ENCODE measurements around the gene C16orf92.

Gene C16orf92

DNA sequence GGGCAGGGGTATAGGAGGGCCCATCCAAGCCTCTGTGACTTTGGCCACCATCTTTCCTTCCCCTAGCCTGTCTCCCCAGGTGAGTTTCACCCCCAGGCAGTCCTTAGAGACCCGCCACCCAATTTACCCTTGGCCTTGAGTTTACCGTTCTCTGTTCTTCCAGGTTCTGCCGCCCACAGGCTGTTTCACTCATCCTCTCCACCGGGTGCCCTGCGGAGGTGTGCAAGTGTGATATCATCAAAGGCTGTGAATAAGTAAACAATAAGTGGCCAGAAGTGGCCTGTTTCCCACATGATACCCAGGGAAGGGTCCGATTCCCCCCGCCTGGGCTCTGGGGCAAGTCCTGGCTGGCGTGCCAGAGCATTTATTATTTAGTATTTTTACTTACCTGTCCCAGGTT lies 23.2 kb downstream of the C16orf92 start:
- TF ChIP-seq SUZ12 (IDR thresholded peaks at IDR 0.05; ENCODE audit: extremely low read depth, insufficient read depth, insufficient read length) (no peak), ZNF274 (IDR thresholded peaks at IDR 0.05; ENCODE audit: low read depth, low read length) (no peak), YY1 (IDR thresholded peaks at IDR 0.05; ENCODE audit: insufficient read depth, insufficient read length) (no peak)
- H3K27me3 ChIP-seq (ENCODE audit: insufficient read depth, insufficient read length), result no peaks in the 10 kb centered on the region
- H3K9me3 ChIP-seq (ENCODE audit: insufficient read depth, low read length), result no peaks in the 10 kb centered on the region
- no peaks in the 10 kb centered on the region for H3K4me1 ChIP-seq (ENCODE audit: insufficient read depth, insufficient read length)
- no peak overlapping the region for H3K9ac ChIP-seq (ENCODE audit: insufficient read length, low read depth)
- H3K36me3 ChIP-seq (ENCODE audit: insufficient read depth, insufficient read length, low read length), result no peaks in the 10 kb centered on the region
- no peak overlapping the region for H3K4me3 ChIP-seq (ENCODE audit: insufficient read length, low read depth)
- DNase-seq (ENCODE audit: low read depth, low spot score), result no peak

DNA sequence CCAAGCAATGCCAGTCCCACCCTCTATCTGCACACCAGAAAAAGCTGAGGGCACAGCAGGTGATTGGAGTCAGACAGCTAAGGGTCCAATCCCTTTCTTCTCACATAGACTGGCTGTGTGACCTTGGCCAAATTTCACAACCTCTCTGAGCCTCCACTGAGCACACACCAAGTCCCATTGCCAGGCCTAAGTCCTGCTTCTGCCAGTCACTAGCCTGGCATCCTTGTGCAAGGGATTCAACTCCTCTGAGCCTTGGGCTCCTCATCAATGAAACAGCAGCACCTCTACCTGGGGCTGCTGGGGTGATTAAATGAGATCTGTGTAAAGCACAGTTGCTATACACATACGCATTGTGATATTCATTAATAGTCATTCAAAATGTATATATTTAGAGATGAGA lies 23.6 kb downstream of the C16orf92 start:
- H3K4me1 ChIP-seq (ENCODE audit: insufficient read depth, insufficient read length), result no peaks in the 10 kb centered on the region
- no peaks in the 10 kb centered on the region for H3K9me3 ChIP-seq (ENCODE audit: insufficient read depth, low read length)
- no peaks in the 10 kb centered on the region for H3K36me3 ChIP-seq (ENCODE audit: insufficient read depth, insufficient read length, low read length)
- no peak for DNase-seq (ENCODE audit: low read depth, low spot score)
- no peak overlapping the region for H3K9ac ChIP-seq (ENCODE audit: insufficient read length, low read depth)
- no peaks in the 10 kb centered on the region for H3K27me3 ChIP-seq (ENCODE audit: insufficient read depth, insufficient read length)
- TF ChIP-seq SUZ12 (IDR thresholded peaks at IDR 0.05; ENCODE audit: extremely low read depth, insufficient read depth, insufficient read length) (no peak), YY1 (IDR thresholded peaks at IDR 0.05; ENCODE audit: insufficient read depth, insufficient read length) (no peak), ZNF274 (IDR thresholded peaks at IDR 0.05; ENCODE audit: low read depth, low read length) (no peak)
- H3K4me3 ChIP-seq (ENCODE audit: insufficient read length, low read depth), result no peak overlapping the region

DNA sequence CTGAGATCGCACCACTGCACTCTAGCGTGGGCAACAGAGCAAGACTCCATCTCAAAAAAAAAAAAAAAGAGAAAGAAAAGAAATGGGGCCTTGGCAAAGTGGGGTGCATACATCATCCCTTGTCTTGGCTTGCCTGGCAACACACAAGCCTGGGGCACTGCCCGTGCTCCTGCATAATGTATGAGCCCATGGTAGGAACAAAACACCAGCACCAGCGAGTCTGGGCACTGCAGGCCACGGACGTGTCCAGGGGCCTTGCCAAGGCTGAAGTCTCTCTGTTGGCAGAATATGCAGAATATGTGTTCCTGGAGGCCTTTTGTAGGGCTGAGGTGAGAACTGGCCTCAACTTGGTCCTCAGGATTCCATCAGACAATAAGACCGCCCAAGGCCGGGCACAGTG lies 26.9 kb downstream of the C16orf92 start:
- Histone ChIP-seq H3K9me3 (ENCODE audit: insufficient read depth, low read length) (no peaks in the 10 kb centered on the region), H3K9ac (ENCODE audit: insufficient read length, low read depth) (no peak overlapping the region)
- DNase-seq (ENCODE audit: low read depth, low spot score), result no peak

DNA sequence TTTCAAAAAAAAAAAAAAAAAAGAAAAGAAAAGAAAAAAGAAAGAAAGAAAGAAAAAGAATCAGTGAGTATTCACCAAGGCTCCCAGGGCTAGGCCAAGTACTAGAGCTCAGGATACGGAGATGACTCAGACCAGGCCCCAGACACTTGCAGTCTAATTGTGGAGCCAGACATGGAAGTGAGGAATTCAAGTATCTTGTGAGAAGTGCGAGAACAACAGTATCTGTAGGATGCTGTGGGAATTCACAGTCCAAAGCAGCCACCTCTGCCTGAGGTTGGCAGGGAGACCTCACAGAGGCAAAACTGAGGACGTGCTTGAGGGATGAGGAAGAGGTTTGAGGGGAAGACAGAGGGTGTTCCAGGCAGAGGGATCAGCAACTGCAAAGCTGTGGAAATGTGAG lies 28.5 kb downstream of the C16orf92 start:
- no peaks in the 10 kb centered on the region for H3K27me3 ChIP-seq (ENCODE audit: insufficient read depth, insufficient read length)
- no peak for DNase-seq (ENCODE audit: low read depth, low spot score)
- H3K9me3 ChIP-seq (ENCODE audit: insufficient read depth, low read length), result no peaks in the 10 kb centered on the region
- H3K9ac ChIP-seq (ENCODE audit: insufficient read length, low read depth), result peak overlapping the region; percentile 2
- H3K4me3 ChIP-seq (ENCODE audit: insufficient read length, low read depth), result no peak overlapping the region
- H3K36me3 ChIP-seq (ENCODE audit: insufficient read depth, insufficient read length, low read length), result no peaks in the 10 kb centered on the region
- TF ChIP-seq ZNF274 (IDR thresholded peaks at IDR 0.05; ENCODE audit: low read depth, low read length) (no peak), YY1 (IDR thresholded peaks at IDR 0.05; ENCODE audit: insufficient read depth, insufficient read length) (no peak), SUZ12 (IDR thresholded peaks at IDR 0.05; ENCODE audit: extremely low read depth, insufficient read depth, insufficient read length) (no peak)
- H3K4me1 ChIP-seq (ENCODE audit: insufficient read depth, insufficient read length), result peaks cover 10% of the 10 kb centered on the region

More for the DNA sequence above, 26.9 kb downstream of the C16orf92 start:
- Histone ChIP-seq H3K4me1 (ENCODE audit: insufficient read depth, insufficient read length) (peaks cover 9% of the 10 kb centered on the region), H3K36me3 (ENCODE audit: insufficient read depth, insufficient read length, low read length) (no peaks in the 10 kb centered on the region), H3K27me3 (ENCODE audit: insufficient read depth, insufficient read length) (no peaks in the 10 kb centered on the region), H3K4me3 (ENCODE audit: insufficient read length, low read depth) (no peak overlapping the region)
- TF ChIP-seq ZNF274 (IDR thresholded peaks at IDR 0.05; ENCODE audit: low read depth, low read length) (no peak), SUZ12 (IDR thresholded peaks at IDR 0.05; ENCODE audit: extremely low read depth, insufficient read depth, insufficient read length) (no peak), YY1 (IDR thresholded peaks at IDR 0.05; ENCODE audit: insufficient read depth, insufficient read length) (no peak)

DNA sequence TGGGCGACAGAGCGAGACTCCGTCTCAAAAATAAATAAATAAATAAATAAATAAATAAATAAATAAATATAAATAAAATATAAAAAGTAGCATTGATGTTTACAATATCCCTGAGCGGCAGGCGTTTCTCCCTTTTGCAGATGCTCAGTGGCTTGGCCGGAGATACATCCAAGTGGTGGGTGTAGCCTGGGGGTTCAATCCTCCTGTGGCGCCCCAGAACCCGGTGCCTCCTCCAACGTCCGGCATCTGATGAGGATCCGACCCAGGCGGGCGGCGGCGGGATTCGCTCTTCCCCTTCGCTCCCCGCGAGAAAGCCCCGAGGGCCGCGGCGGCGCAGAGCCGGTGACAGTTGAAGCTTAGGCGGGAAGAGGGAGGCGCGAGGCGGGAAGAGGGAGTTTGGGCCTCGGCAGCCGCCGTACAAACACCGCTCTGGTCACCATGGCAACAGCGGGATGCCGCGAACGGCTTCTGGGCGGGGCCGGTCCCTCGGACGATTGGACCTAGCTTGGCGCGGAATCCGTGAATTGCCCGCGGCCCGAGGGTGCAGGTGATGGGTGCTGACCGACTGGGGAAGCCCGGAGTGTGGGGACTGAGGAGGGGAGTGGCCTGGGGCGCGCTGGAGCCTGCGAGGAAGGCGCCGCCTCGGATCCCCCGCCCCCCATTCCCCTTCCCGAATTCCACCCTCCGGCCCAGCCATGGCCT lies 29.8 kb downstream of the C16orf92 start:
- Histone ChIP-seq H3K36me3 (ENCODE audit: insufficient read depth, insufficient read length, low read length) (peaks cover 2% of the 10 kb centered on the region), H3K4me1 (ENCODE audit: insufficient read depth, insufficient read length) (peaks cover 10% of the 10 kb centered on the region), H3K9ac (ENCODE audit: insufficient read length, low read depth) (peak overlapping the region; percentile 88), H3K27me3 (ENCODE audit: insufficient read depth, insufficient read length) (no peaks in the 10 kb centered on the region), H3K4me3 (ENCODE audit: insufficient read length, low read depth) (peak overlapping the region; percentile 82), H3K9me3 (ENCODE audit: insufficient read depth, low read length) (no peaks in the 10 kb centered on the region)
- TF ChIP-seq SUZ12 (IDR thresholded peaks at IDR 0.05; ENCODE audit: extremely low read depth, insufficient read depth, insufficient read length), result no peak
- no peak for TF ChIP-seq ZNF274 (IDR thresholded peaks at IDR 0.05; ENCODE audit: low read depth, low read length)
- TF ChIP-seq YY1 (IDR thresholded peaks at IDR 0.05; ENCODE audit: insufficient read depth, insufficient read length), result no peak
- DNase-seq (ENCODE audit: low read depth, low spot score), result peak; percentile 83

DNA sequence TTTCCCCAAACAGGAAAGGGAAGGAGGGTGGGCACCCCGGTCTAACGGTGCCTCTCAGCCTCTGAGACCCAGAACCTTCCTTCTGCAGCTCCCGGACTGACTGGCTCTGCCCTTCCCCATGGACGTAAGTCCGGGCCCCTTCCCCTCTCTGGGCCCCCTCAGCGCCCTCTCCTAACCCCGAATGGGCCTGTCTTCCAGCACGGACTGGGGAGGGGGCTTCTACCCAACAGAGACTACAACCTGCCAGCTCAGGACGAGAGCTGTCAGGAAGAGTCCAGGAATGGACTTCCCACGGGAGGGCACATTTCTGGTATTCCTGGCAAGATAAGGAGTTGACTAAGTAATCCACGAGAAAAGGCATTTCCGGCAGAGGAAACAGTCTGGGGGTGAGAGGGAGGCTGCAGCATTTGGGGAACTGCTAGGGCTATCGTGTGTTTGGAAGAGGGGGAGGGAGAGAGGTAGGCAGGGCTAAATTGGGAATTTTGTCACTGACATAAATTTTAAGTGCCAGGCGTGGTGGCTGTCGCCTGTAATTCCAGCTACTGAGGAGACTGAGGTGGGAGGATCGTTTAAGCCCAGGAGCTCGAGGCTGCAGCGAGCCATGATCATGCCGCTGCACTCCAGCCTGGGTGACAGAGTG lies 30.5 kb downstream of the C16orf92 start:
- H3K9me3 ChIP-seq (ENCODE audit: insufficient read depth, low read length), result no peaks in the 10 kb centered on the region
- peak overlapping the region; percentile 88 for H3K9ac ChIP-seq (ENCODE audit: insufficient read length, low read depth)
- no peak for DNase-seq (ENCODE audit: low read depth, low spot score)
- H3K27me3 ChIP-seq (ENCODE audit: insufficient read depth, insufficient read length), result no peaks in the 10 kb centered on the region
- no peak for TF ChIP-seq SUZ12 (IDR thresholded peaks at IDR 0.05; ENCODE audit: extremely low read depth, insufficient read depth, insufficient read length)
- no peak for TF ChIP-seq YY1 (IDR thresholded peaks at IDR 0.05; ENCODE audit: insufficient read depth, insufficient read length)
- no peak for TF ChIP-seq ZNF274 (IDR thresholded peaks at IDR 0.05; ENCODE audit: low read depth, low read length)
- peak overlapping the region; percentile 82 for H3K4me3 ChIP-seq (ENCODE audit: insufficient read length, low read depth)
- peaks cover 2% of the 10 kb centered on the region for H3K36me3 ChIP-seq (ENCODE audit: insufficient read depth, insufficient read length, low read length)
- peaks cover 10% of the 10 kb centered on the region for H3K4me1 ChIP-seq (ENCODE audit: insufficient read depth, insufficient read length)

DNA sequence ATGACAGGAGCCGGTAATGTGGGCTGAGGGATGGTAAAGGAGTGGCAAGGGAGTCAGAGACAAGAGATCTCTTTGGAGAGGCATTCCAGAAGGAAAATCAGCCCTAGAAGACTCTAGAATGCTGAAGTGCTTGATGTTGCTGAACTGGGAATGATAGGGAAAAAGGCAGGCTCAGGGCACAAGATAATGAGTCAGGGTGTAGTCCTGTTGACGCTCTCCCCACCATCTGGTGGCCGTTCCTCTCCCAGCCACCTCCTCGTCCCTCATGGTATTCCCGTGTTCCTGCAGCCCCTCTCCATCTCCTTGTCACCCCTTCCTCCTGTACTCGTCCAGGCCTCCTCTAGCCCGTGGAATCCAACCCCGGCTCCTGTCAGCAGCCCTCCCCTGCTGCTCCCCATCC lies 31.5 kb downstream of the C16orf92 start:
- no peak for TF ChIP-seq ZNF274 (IDR thresholded peaks at IDR 0.05; ENCODE audit: low read depth, low read length)
- TF ChIP-seq SUZ12 (IDR thresholded peaks at IDR 0.05; ENCODE audit: extremely low read depth, insufficient read depth, insufficient read length), result no peak
- no peak for TF ChIP-seq YY1 (IDR thresholded peaks at IDR 0.05; ENCODE audit: insufficient read depth, insufficient read length)
- Histone ChIP-seq H3K9me3 (ENCODE audit: insufficient read depth, low read length) (no peaks in the 10 kb centered on the region), H3K27me3 (ENCODE audit: insufficient read depth, insufficient read length) (no peaks in the 10 kb centered on the region), H3K36me3 (ENCODE audit: insufficient read depth, insufficient read length, low read length) (peaks cover 8% of the 10 kb centered on the region), H3K9ac (ENCODE audit: insufficient read length, low read depth) (peak overlapping the region; percentile 51), H3K4me3 (ENCODE audit: insufficient read length, low read depth) (no peak overlapping the region), H3K4me1 (ENCODE audit: insufficient read depth, insufficient read length) (peaks cover 10% of the 10 kb centered on the region)
- no peak for DNase-seq (ENCODE audit: low read depth, low spot score)
